H1 (cell line): Measurements from ENCODE around the gene GSK3B. TPM values are rescaled to one million over a fixed set of nuclear protein-coding genes. Genes with fewer than 3 reads are reported as not detected.

Experiments used
- PHF8 ChIP-seq: fragments of 200-600 bp; sonication (generic); conservative IDR thresholded peaks from 2 replicates; pipeline ENCODE4 v1.7.1; 2012; ENCODE audit warnings: low read depth, mild to moderate bottlenecking, inconsistent platforms, low read length, moderate library complexity
- SP4 ChIP-seq: IDR thresholded peaks from 2 replicates; pipeline ENCODE4 v1.6.1; 2012; ENCODE audit warnings: low read length, inconsistent platforms
- TAF1 ChIP-seq: IDR thresholded peaks from 2 replicates; pipeline ENCODE4 v1.6.1; 2011; ENCODE audit warnings: mild to moderate bottlenecking, low read depth, low read length
- polyA plus RNA-seq, 7 experiments: library from polyadenylated mRNA; depleted of rRNA in 3 of 7; stranded (reverse) in 5 of 7; unstranded in 2 of 7; fragments of >200 nt in 5 of 7; fragments of 200-250 nt in 2 of 7; gene quantifications; 1 replicate in 5 of 7; 2 replicates in 1 of 7; 4 replicates in 1 of 7; pipeline versions ENCODE4 v1.2.1 to v1.2.3, GENCODE V29; 2011 to 2013; ENCODE audit warnings: missing spikeins in 2 of 7, mixed read lengths in 2 of 7
- total RNA-seq: library from RNA; stranded (reverse); fragmentation: NEBNext Ultra II Directional; extraction: Animal tissue kit (Norgen Biotek cat#: 25700); gene quantifications from 2 replicates; pipeline ENCODE4 v1.2.1, GENCODE V29; 2021

The GSK3B gene
- total and polyA plus RNA-seq, 2 of the 8 experiments (the other 6 are each of a cell fraction or from before 2014, with no cell fraction given) = 24.2 to 50.7 TPM

GRCh38 chr3:120093911-120094775 is at the start of gene GSK3B (continued):
- TF ChIP-seq PHF8 (peak; percentile 86), TAF1 (peak; percentile 93), SP4 (peak; percentile 81; the same call in 1 of the 2 replicates)
